GM19025 (cell line): ENCODE measurements around the gene SLC25A6.
"Not testable (repeated sequence)": the region's sequence is repeated elsewhere in the genome, so short reads cannot be mapped to it uniquely, and the experiment has no call there.

Source experiments
- ATAC-seq: cut with Tn5 transposase; IDR thresholded peaks from one replicate; pipeline ENCODE4 v1.9.1; 2021; ENCODE audit warnings: mild to moderate bottlenecking, low read depth, moderate library complexity; ENCODE audit not compliant: unreplicated experiment

SLC25A6 gene

DNA sequence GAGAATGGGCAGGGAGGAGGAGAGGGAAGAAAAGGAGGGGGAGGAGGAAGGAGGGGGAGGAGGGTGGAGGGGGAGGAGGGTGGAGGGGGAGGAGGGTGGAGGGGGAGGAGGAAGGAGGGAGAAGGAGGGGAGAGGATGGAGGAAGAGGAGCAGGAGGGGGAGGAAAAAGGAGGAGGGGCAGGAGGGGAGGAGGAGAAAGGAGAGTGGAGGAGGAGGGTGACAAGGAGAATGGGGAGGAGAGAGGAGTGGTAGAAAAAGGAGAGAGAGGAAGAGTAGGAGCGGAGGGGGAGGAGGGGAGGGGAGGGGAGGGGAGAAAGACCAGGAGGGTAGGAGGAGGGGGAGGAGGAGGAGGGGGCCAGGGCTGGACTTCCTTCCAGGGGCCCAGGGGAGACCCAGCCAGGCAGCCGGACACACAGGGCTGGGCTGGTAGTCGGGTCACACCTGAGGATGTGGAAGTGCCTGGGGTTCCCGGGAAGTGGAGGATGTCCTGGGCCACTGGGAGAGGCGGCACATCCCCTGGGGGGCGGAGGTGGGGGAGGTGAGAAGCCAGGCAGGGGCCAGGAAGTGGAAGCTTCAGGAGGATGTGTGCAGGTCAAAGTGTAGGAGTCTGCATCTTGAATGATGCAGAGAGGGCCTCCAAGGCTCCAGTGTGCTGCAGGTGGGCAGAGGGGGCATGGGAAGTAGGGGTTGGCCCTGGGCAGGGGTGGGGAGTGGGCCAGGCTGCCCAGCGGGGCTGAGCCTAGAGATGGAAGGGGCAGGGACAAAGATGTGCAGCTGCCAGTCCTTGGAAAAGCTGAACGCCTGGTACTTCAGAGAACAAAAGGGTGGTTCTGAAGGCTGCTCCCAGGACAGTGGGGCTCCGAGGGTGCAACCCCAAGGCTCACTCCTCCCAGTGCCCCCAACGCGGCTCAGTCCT is 36.5 kb downstream of the SLC25A6 start:
- ATAC-seq, result no peak

DNA sequence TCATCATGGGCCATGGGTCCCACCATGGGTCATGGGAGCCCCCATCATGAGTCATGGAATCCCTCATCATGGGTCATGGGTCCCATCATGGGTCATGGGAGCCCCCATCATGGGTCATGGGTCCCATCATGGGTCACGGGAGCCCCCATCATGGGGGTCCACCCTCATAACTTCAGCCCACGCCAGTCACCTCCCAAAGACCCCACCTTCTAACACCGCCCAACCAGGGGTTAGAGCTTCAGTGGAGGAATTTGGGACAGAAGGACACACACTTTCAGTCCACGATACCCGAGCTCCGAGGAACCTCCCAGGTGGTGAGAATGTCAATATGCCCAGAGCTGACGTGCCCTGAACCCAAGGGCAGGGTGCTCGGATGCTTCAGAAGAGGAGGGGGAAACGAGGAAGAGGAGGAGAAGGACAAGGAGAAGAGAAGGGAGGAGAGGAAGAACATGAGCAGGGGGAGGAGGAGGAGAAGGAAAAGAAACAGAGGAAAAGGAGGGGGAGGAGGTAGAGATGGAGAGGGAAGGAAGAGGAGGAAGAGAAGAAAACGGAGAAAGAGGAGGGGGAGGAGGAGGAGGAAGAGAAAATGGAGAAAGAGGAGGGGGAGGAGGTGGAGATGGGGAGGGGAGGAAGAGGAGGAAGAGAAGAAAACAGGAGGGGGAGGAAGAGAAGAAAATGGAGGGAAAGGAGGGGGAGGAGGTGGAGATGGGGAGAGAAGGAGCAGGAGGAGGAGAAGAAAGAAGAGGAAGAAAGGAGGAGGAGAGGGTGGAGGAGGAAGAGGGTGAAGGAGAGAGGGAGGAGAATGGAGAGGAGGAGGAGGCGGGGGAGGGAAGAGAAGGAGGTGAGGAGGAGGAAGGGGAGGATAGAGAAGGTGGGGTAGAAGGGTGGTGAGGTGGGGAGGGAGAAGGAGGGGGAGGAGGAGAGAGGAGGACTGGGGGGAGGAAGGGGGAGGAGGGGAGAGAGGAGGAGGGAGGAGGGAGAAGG is 37.6 kb downstream of the SLC25A6 start:
- ATAC-seq, result no peak

GRCh38 chrX:1351981-1352714 is 39.8 kb downstream of the SLC25A6 start:
- no peak for ATAC-seq

- not testable (repeated sequence) for ATAC-seq
Observed at GRCh38 chrX:1349606-1350005, 42.3 kb downstream of the SLC25A6 start.

GRCh38 chrX:1341545-1342184 is 50.2 kb downstream of the SLC25A6 start:
- no peak for ATAC-seq

DNA sequence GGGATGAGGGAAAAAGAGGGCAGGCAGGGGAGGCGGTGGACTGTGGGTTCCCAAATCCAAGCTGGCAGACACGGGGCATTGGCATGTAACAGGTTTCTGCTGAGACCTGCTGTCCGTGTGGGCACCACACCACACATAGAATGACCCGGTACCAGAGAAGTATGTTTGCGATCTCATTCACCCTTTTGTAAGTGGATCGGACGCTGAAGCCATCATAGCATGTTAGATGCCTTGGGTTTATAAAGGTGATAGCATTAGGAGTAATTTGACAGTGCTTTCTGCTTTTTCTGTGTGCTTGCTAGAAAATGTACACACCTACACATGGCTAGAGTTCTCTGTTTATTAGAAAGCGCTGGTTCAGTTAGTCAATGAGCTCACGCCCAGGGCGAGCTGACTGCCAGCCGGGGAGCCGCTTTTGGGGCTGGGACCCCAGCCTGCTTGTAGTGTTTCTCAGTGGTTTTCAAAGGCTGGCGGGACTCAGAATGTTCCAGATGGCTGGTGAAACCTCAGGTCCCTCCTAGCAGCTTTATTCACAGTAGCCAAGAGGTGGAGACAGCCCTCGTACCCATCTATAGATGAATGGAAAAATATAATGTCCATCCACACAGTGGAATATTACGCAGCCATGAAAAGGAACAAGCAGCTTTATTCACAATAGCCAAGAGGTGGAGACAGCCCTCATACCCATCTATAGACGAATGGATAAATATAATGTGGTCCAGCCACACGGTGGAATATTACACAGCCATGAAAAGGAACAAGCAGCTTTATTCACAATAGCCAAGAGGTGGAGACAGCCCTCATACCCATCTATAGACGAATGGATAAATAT is 54.7 kb downstream of the SLC25A6 start:
- ATAC-seq, result no peak

GRCh38 chrX:1336331-1336943 is 55.5 kb downstream of the SLC25A6 start, which contains the start of gene IL3RA:
Gene IL3RA, plus strand, starts transcription at chrX:1336785. Its CDS starts 4,981 bp downstream, at chrX:1341766.
- ATAC-seq, result no peak
